Stimulated activated CD4-positive, alpha-beta T cell treated with anti-CD3 and anti-CD28 coated beads, Interleukin-4, amount 100 ng/mL, for 48 hours (primary cell): ENCODE measurements around the gene MAPK8IP1.

ENCODE experiments used
- DNase-seq, 2 donors: peaks; one replicate each; pipeline ENCODE4 v3.0.0-alpha.2; 2020; ENCODE audit warnings: low read depth in 2 of 2

MAPK8IP1 gene

DNA sequence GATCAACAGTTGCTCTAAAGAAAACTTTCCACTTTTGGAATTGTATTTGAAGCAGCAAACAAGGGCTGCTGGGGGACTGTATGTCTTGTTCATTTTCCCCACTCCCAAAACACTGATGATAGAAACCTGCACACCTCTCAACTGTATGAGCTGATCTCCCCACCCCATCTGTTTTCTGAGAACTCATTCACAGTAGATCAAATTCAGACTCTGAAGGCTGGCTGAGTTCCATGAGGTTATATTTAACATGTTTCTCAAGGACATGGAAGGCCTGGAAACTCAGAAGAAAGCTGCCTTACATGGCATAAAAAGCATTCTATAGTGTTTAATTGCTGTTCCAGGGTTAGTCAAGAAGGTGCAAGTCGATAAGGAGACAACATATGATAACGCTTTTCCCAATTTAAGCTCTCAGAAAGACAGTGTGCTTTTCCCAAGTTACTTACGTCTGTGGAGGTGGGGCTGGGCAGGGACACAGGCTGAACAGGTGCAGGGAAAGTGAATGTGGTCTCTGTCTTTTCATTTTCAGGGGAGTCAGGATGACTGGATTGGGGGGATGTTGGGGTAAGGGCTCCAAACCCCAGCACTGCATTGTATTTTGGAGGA is 60.0 kb downstream of the MAPK8IP1 start:
- no peak for DNase-seq

DNA sequence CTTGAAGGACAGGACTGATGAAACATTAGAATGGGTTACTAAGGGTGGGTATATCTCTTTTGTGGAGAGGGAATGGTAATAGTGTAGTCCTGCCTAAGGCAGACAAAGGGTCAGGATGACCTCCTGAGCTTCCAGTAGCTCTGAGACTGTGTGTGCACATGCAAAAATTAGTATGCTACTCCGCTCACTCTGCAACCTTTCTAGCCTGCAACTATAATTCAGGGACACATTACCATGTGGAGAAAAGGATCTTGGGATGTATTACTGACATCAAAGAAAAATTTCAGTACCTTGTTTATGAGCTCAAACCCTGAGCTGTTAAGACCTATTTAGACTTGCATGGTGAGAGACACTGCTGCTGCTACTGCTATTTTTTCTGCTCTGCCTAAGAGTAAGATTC is 62.4 kb downstream of the MAPK8IP1 start:
- no peak for DNase-seq

DNA sequence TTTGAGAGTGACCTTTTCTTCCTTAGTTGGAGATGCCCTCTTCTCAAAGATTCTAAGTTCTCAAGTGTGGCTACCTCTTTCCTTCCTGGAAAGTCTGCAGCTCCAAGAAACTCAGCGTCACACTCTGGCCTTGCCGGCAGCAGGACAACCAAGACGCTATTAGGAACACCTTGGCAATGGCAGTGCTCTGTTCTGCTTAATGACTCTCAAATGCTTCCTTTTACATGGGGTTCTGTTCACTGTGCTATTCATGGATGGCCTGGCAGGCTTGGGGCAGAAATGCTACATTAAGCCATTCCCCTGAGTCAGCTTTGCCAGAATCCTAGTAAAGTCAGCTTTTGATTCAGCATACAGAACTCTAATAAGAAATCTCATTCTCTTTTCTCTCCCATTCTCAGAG is 62.9 kb downstream of the MAPK8IP1 start:
- DNase-seq: no peak

DNA sequence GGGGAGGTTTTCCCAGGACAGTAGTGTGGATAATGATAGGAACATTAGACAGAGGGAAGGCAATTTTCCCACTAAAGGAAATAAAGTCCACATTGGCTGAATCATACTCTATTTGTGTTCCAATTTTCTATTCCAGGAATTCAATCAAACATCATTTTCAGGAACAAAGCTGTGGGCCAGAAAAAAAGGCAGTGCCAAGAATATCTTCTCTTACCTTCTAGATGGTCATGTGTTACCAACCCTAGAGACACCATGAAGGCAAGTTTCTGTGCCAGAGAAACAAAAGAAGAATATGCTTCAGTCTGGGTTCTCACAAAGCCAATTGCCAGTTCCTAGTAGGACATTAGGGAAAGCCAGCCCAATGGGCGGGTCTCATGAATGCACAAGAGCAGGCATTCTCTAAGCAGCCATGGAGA is 64.5 kb downstream of the MAPK8IP1 start:
- no peak for DNase-seq
